ENCODE measurements around the gene TMEM132C.

DNA sequence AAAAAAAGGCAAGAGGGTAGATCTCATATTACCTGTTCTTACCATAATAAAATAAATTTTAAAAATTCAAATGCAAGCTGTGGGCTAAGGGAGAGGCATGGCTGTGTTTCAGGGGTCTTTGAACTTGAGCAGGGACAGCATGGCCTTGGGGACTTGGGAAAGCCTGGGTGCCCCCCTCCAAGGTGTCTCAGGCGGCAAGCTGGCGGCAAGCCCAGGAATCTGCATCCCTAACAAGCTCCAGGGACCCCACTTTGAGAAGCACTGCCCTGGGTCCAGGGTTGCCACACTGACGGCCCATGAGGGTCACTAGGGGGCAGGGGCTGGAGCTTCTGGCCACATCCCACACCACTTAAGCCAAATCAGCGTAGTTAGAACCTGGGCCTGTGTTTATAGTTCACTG lies 363.0 kb downstream of the TMEM132C start:
- TF ChIP-seq, protein P1, sequence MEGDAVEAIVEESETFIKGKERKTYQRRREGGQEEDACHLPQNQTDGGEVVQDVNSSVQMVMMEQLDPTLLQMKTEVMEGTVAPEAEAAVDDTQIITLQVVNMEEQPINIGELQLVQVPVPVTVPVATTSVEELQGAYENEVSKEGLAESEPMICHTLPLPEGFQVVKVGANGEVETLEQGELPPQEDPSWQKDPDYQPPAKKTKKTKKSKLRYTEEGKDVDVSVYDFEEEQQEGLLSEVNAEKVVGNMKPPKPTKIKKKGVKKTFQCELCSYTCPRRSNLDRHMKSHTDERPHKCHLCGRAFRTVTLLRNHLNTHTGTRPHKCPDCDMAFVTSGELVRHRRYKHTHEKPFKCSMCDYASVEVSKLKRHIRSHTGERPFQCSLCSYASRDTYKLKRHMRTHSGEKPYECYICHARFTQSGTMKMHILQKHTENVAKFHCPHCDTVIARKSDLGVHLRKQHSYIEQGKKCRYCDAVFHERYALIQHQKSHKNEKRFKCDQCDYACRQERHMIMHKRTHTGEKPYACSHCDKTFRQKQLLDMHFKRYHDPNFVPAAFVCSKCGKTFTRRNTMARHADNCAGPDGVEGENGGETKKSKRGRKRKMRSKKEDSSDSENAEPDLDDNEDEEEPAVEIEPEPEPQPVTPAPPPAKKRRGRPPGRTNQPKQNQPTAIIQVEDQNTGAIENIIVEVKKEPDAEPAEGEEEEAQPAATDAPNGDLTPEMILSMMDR (IDR thresholded peaks at IDR 0.05): no peak
- no peak for TF ChIP-seq POLR2A (IDR thresholded peaks at IDR 0.05)

All from right lobe of liver (tissue), 4 donors.